ENCODE data around the gene NUBPL.
"Not testable (repeated sequence)": the region's sequence is repeated elsewhere in the genome, so short reads cannot be mapped to it uniquely, and the experiment has no call there.

NUBPL gene

GRCh38 chr14:31884776-31885379 is 323.7 kb downstream of the NUBPL start:
- H3K9ac ChIP-seq (ENCODE audit: low read length), result no peak overlapping the region
- no peaks in the 10 kb centered on the region for H3K9me3 ChIP-seq (ENCODE audit: control insufficient read depth, low read depth, low read length)
- no peaks in the 10 kb centered on the region for H3K36me3 ChIP-seq (ENCODE audit: control insufficient read depth, low read depth, low read length)
- H3K27me3 ChIP-seq (ENCODE audit: control insufficient read depth, insufficient read depth, low read length), result no peaks in the 10 kb centered on the region
- H3K4me3 ChIP-seq (ENCODE audit: low read length), result no peak overlapping the region
- no peak overlapping the region for H3K27ac ChIP-seq (ENCODE audit: low read length)
- H3K4me1 ChIP-seq (ENCODE audit: control insufficient read depth, low read depth, low read length), result no peaks in the 10 kb centered on the region

- Histone ChIP-seq H3K4me3 (ENCODE audit: low read length) (no peak overlapping the region), H3K9me3 (ENCODE audit: control insufficient read depth, low read depth, low read length) (no peaks in the 10 kb centered on the region), H3K36me3 (ENCODE audit: control insufficient read depth, low read depth, low read length) (no peaks in the 10 kb centered on the region), H3K9ac (ENCODE audit: low read length) (no peak overlapping the region), H3K27me3 (ENCODE audit: control insufficient read depth, insufficient read depth, low read length) (no peaks in the 10 kb centered on the region), H3K4me1 (ENCODE audit: control insufficient read depth, low read depth, low read length) (no peaks in the 10 kb centered on the region), H3K27ac (ENCODE audit: low read length) (no peak overlapping the region)
Measured at GRCh38 chr14:31886156-31886835, 325.1 kb downstream of the NUBPL start.

GRCh38 chr14:31887929-31888580 is 326.9 kb downstream of the NUBPL start:
- H3K36me3 ChIP-seq (ENCODE audit: control insufficient read depth, low read depth, low read length), result no peaks in the 10 kb centered on the region
- H3K27ac ChIP-seq (ENCODE audit: low read length), result no peak overlapping the region
- no peaks in the 10 kb centered on the region for H3K4me1 ChIP-seq (ENCODE audit: control insufficient read depth, low read depth, low read length)
- H3K27me3 ChIP-seq (ENCODE audit: control insufficient read depth, insufficient read depth, low read length), result no peaks in the 10 kb centered on the region
- no peak overlapping the region for H3K4me3 ChIP-seq (ENCODE audit: low read length)
- no peak overlapping the region for H3K9ac ChIP-seq (ENCODE audit: low read length)
- H3K9me3 ChIP-seq (ENCODE audit: control insufficient read depth, low read depth, low read length), result no peaks in the 10 kb centered on the region

- H3K27me3 ChIP-seq (ENCODE audit: control insufficient read depth, insufficient read depth, low read length), result no peaks in the 10 kb centered on the region
- H3K27ac ChIP-seq (ENCODE audit: low read length), result no peak overlapping the region
- no peak overlapping the region for H3K4me3 ChIP-seq (ENCODE audit: low read length)
- H3K4me1 ChIP-seq (ENCODE audit: control insufficient read depth, low read depth, low read length), result peaks cover 6% of the 10 kb centered on the region
- H3K36me3 ChIP-seq (ENCODE audit: control insufficient read depth, low read depth, low read length), result no peaks in the 10 kb centered on the region
- no peaks in the 10 kb centered on the region for H3K9me3 ChIP-seq (ENCODE audit: control insufficient read depth, low read depth, low read length)
- no peak overlapping the region for H3K9ac ChIP-seq (ENCODE audit: low read length)
Measured at GRCh38 chr14:31889297-31889696, 328.1 kb downstream of the NUBPL start.

- not testable (repeated sequence) for H3K27ac ChIP-seq (ENCODE audit: low read length); H3K9me3 ChIP-seq (ENCODE audit: control insufficient read depth, low read depth, low read length); H3K4me1 ChIP-seq (ENCODE audit: control insufficient read depth, low read depth, low read length); H3K27me3 ChIP-seq (ENCODE audit: control insufficient read depth, insufficient read depth, low read length); H3K4me3 ChIP-seq (ENCODE audit: low read length); H3K36me3 ChIP-seq (ENCODE audit: control insufficient read depth, low read depth, low read length); H3K9ac ChIP-seq (ENCODE audit: low read length)
Measured at GRCh38 chr14:31890202-31890601, 329.0 kb downstream of the NUBPL start.

- Histone ChIP-seq H3K4me1 (ENCODE audit: control insufficient read depth, low read depth, low read length) (peaks cover 6% of the 10 kb centered on the region), H3K4me3 (ENCODE audit: low read length) (no peak overlapping the region), H3K27me3 (ENCODE audit: control insufficient read depth, insufficient read depth, low read length) (no peaks in the 10 kb centered on the region), H3K9ac (ENCODE audit: low read length) (no peak overlapping the region), H3K36me3 (ENCODE audit: control insufficient read depth, low read depth, low read length) (no peaks in the 10 kb centered on the region), H3K9me3 (ENCODE audit: control insufficient read depth, low read depth, low read length) (no peaks in the 10 kb centered on the region), H3K27ac (ENCODE audit: low read length) (no peak overlapping the region)
Measured at GRCh38 chr14:31893221-31893757, 332.1 kb downstream of the NUBPL start.

- no peaks in the 10 kb centered on the region for H3K36me3 ChIP-seq (ENCODE audit: control insufficient read depth, low read depth, low read length)
- H3K4me1 ChIP-seq (ENCODE audit: control insufficient read depth, low read depth, low read length), result peaks cover 6% of the 10 kb centered on the region
- H3K9me3 ChIP-seq (ENCODE audit: control insufficient read depth, low read depth, low read length), result no peaks in the 10 kb centered on the region
- H3K27ac ChIP-seq (ENCODE audit: low read length), result no peak overlapping the region
- no peak overlapping the region for H3K4me3 ChIP-seq (ENCODE audit: low read length)
- H3K9ac ChIP-seq (ENCODE audit: low read length), result no peak overlapping the region
- H3K27me3 ChIP-seq (ENCODE audit: control insufficient read depth, insufficient read depth, low read length), result no peaks in the 10 kb centered on the region
Measured at GRCh38 chr14:31894351-31894750, 333.1 kb downstream of the NUBPL start.

- Histone ChIP-seq H3K27ac (ENCODE audit: low read length) (no peak overlapping the region), H3K36me3 (ENCODE audit: control insufficient read depth, low read depth, low read length) (no peaks in the 10 kb centered on the region), H3K27me3 (ENCODE audit: control insufficient read depth, insufficient read depth, low read length) (no peaks in the 10 kb centered on the region), H3K4me3 (ENCODE audit: low read length) (no peak overlapping the region), H3K9me3 (ENCODE audit: control insufficient read depth, low read depth, low read length) (no peaks in the 10 kb centered on the region), H3K4me1 (ENCODE audit: control insufficient read depth, low read depth, low read length) (peaks cover 6% of the 10 kb centered on the region), H3K9ac (ENCODE audit: low read length) (no peak overlapping the region)
Measured at GRCh38 chr14:31895206-31895605, 334.0 kb downstream of the NUBPL start.

- no peaks in the 10 kb centered on the region for H3K27me3 ChIP-seq (ENCODE audit: control insufficient read depth, insufficient read depth, low read length)
- H3K9me3 ChIP-seq (ENCODE audit: control insufficient read depth, low read depth, low read length), result no peaks in the 10 kb centered on the region
- H3K9ac ChIP-seq (ENCODE audit: low read length), result no peak overlapping the region
- peaks cover 6% of the 10 kb centered on the region for H3K4me1 ChIP-seq (ENCODE audit: control insufficient read depth, low read depth, low read length)
- H3K27ac ChIP-seq (ENCODE audit: low read length), result no peak overlapping the region
- H3K4me3 ChIP-seq (ENCODE audit: low read length), result no peak overlapping the region
- no peaks in the 10 kb centered on the region for H3K36me3 ChIP-seq (ENCODE audit: control insufficient read depth, low read depth, low read length)
Measured at GRCh38 chr14:31895646-31896045, 334.4 kb downstream of the NUBPL start.

- H3K27ac ChIP-seq (ENCODE audit: low read length), result no peak overlapping the region
- H3K4me3 ChIP-seq (ENCODE audit: low read length), result no peak overlapping the region
- peaks cover 6% of the 10 kb centered on the region for H3K4me1 ChIP-seq (ENCODE audit: control insufficient read depth, low read depth, low read length)
- no peaks in the 10 kb centered on the region for H3K9me3 ChIP-seq (ENCODE audit: control insufficient read depth, low read depth, low read length)
- no peaks in the 10 kb centered on the region for H3K27me3 ChIP-seq (ENCODE audit: control insufficient read depth, insufficient read depth, low read length)
- no peak overlapping the region for H3K9ac ChIP-seq (ENCODE audit: low read length)
- H3K36me3 ChIP-seq (ENCODE audit: control insufficient read depth, low read depth, low read length), result no peaks in the 10 kb centered on the region
Measured at GRCh38 chr14:31897581-31898186, 336.5 kb downstream of the NUBPL start.

GRCh38 chr14:31898838-31899528 is 337.8 kb downstream of the NUBPL start:
- Histone ChIP-seq H3K9ac (ENCODE audit: low read length) (no peak overlapping the region), H3K27ac (ENCODE audit: low read length) (no peak overlapping the region), H3K4me3 (ENCODE audit: low read length) (no peak overlapping the region), H3K36me3 (ENCODE audit: control insufficient read depth, low read depth, low read length) (no peaks in the 10 kb centered on the region), H3K9me3 (ENCODE audit: control insufficient read depth, low read depth, low read length) (no peaks in the 10 kb centered on the region), H3K4me1 (ENCODE audit: control insufficient read depth, low read depth, low read length) (no peaks in the 10 kb centered on the region), H3K27me3 (ENCODE audit: control insufficient read depth, insufficient read depth, low read length) (no peaks in the 10 kb centered on the region)
